OCI-LY7 (cell line): ENCODE results near the gene TEX28.
"Not testable (repeated sequence)": the region's sequence is repeated elsewhere in the genome, so short reads cannot be mapped to it uniquely, and the experiment has no call there.

Experiments
- EZH2phosphoT487 ChIP-seq: fragments of 200-600 bp; sonication (generic); IDR thresholded peaks from 2 replicates; pipeline ENCODE4 v1.6.1; 2018; ENCODE audit warnings: low read depth, borderline replicate concordance, mild to moderate bottlenecking, mixed run types, antibody characterized with exemption, low read length, moderate library complexity, mixed read lengths
- TF ChIP-seq, protein P1 (sequence below): fragments of 200-600 bp; sonication (generic); conservative IDR thresholded peaks from 2 replicates; pipeline ENCODE4 v1.5.1; 2014; ENCODE audit warnings: mild to moderate bottlenecking, antibody characterized with exemption, low read length, moderate library complexity, mixed read lengths

DNA sequence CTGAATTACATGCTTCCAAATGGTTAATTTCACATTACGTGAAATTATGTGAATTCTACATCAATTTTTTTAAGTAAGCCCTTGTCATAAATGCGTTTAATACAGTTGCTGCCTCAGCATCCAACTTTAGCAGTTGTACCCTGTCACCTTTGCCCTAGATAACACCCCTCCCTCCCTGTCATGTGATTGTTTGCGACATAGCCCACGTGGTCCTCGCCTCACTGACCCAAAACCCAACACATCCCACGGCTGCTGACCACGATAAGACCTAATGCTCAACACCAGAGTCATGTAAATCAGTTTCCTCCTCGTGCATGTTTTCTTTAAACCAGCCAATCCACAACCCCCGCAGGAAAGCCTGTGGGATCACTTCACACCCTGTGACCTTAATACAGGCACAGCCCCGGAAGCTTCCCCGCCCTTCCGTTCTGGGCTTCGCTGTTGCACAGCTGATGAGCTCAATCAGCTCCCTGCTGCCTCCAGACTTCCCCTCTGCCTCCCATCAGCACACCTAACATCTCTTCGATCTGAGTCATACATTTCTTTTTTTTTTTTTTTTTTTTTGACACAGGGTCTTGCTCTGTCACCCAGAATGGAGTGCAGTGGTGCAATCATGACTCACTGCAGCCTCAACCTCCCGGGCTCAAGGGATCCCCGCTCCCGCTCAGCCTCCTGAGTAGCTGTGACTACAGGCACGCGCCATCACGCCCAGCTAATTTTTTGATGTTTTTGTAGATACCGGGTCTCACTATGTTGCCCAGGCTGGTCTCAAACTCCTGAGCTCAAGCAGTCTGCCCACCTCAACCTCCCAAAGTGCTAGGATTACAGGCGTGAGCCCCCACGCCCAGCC is 10.2 kb downstream of the TEX28 start:
- TF ChIP-seq, protein P1, sequence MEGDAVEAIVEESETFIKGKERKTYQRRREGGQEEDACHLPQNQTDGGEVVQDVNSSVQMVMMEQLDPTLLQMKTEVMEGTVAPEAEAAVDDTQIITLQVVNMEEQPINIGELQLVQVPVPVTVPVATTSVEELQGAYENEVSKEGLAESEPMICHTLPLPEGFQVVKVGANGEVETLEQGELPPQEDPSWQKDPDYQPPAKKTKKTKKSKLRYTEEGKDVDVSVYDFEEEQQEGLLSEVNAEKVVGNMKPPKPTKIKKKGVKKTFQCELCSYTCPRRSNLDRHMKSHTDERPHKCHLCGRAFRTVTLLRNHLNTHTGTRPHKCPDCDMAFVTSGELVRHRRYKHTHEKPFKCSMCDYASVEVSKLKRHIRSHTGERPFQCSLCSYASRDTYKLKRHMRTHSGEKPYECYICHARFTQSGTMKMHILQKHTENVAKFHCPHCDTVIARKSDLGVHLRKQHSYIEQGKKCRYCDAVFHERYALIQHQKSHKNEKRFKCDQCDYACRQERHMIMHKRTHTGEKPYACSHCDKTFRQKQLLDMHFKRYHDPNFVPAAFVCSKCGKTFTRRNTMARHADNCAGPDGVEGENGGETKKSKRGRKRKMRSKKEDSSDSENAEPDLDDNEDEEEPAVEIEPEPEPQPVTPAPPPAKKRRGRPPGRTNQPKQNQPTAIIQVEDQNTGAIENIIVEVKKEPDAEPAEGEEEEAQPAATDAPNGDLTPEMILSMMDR: not testable (repeated sequence)
- TF ChIP-seq EZH2phosphoT487: not testable (repeated sequence)
